GM18505 (cell line): ENCODE results near the gene TREML4.

ENCODE experiments used
- ATAC-seq: cut with Tn5 transposase; IDR thresholded peaks from one replicate; pipeline ENCODE4 v1.9.1; 2021; ENCODE audit not compliant: unreplicated experiment
- POLR2A ChIP-seq: IDR thresholded peaks from 4 replicates; pipeline ENCODE4 v1.6.1; 2011; ENCODE audit warnings: borderline replicate concordance; ENCODE audit not compliant: insufficient read depth, insufficient read length; ENCODE audit errors: extremely low read depth

TREML4 gene

DNA sequence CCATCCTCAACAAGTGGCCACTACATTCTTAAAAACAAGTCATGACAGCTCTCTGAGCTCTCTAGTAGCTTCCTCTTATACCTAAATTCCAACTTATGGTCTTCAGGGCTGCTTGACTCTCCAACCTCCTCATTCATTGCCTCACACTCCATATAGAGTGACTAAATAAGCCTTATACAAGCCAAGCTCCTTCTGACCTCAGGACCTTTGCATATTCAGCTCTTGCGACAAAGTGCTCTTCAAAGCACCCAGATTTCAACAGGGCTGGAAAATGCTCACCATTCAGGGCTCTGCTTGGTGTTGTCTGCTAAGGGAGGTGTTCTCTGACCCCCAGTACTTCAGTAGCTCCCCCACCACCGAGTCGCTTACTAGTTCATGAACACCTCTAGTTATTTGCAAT, 30.9 kb upstream of the TREML4 start:
- ATAC-seq: no peak
- TF ChIP-seq POLR2A: no peak

- peak; percentile 46 for ATAC-seq
- TF ChIP-seq POLR2A: no peak
These were observed 28.4 kb upstream of the TREML4 start for GRCh38 chr6:41199552-41200246.

- peak; percentile 33 for ATAC-seq
- TF ChIP-seq POLR2A: peak; percentile 39
These were observed 27.8 kb upstream of the TREML4 start for GRCh38 chr6:41200296-41200900.

GRCh38 chr6:41200901-41201763, 27.0 kb upstream of the TREML4 start, which contains the start of gene TREML2:
TSS of gene TREML2 (minus strand) at chr6:41201149. CDS start at chr6:41201008, 141 bp downstream.
- peak; percentile 58 for TF ChIP-seq POLR2A
- ATAC-seq: no peak

- ATAC-seq: no peak
These were observed 26.4 kb upstream of the TREML4 start for GRCh38 chr6:41201764-41202173.

GRCh38 chr6:41204156-41204555, 24.0 kb upstream of the TREML4 start:
- no peak for ATAC-seq
- TF ChIP-seq POLR2A: no peak

More at GRCh38 chr6:41201764-41202173, 26.4 kb upstream of the TREML4 start:
- TF ChIP-seq POLR2A: no peak

GRCh38 chr6:41208439-41209106, 19.6 kb upstream of the TREML4 start:
- ATAC-seq: no peak
- TF ChIP-seq POLR2A: no peak

GRCh38 chr6:41209547-41210320, 18.4 kb upstream of the TREML4 start:
- TF ChIP-seq POLR2A: no peak
- no peak for ATAC-seq

GRCh38 chr6:41214559-41215238, 13.4 kb upstream of the TREML4 start:
- no peak for TF ChIP-seq POLR2A
- ATAC-seq: no peak

GRCh38 chr6:41215777-41216176, 12.4 kb upstream of the TREML4 start:
- ATAC-seq: no peak
- no peak for TF ChIP-seq POLR2A

DNA sequence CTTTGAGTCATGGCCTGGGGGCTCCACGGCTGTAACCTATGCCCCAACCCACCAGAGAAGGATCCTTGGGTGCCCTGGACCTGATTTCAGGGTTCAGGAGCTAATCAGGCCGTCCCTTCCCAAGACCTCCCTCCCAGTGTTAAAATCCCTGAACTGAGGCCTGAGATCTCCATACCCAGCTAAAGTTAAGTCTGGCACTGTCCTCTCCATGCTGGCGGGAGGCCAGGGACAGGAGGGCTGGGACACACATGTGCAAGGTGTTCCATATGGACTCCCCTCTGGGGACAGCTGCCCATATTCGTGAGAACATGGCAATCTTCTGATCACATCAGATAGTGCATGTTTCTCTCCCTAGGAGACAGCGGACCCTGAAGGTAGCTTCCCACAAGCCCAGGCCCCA, 11.5 kb upstream of the TREML4 start:
- TF ChIP-seq POLR2A: no peak
- ATAC-seq: no peak

DNA sequence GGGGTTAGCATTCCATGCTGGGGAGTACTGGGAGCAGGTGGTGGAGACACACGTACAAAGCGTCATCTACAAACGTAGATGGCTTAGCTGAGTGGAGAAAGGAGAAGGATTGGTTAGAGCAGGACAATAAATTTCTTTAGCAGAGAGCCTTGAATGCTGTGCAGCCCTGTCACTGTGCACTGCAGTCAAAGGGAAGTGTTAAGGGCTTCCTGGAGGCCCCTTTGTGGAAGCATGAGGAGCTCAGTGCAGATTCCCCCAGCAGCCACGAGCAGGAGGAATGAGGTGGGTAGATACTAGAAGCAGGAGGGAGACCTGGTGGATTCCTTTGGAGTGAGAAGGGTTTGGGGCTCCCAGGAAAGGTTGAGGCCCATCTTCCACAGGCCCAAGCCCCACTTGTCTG, 6.1 kb upstream of the TREML4 start:
- no peak for TF ChIP-seq POLR2A
- no peak for ATAC-seq
